ENCODE measurements around the gene SETD4. TPM values are rescaled to one million over a fixed set of nuclear protein-coding genes. Genes with fewer than 3 reads are reported as not detected.

SETD4 gene
- total and polyA plus RNA-seq, 2 of the 13 experiments (the other 11 are each of a cell fraction or from before 2014, with no cell fraction given) = 7.1 to 14.4 TPM

- TF ChIP-seq ZBTB33 (CRISPR knock-in tag; IDR thresholded peaks at IDR 0.05) (no peak), HIVEP1 (CRISPR knock-in tag; IDR thresholded peaks at IDR 0.05) (no peak), ZNF652 (CRISPR knock-in tag; IDR thresholded peaks at IDR 0.05; ENCODE audit: borderline replicate concordance, low read depth) (no peak), PTBP1 (IDR thresholded peaks at IDR 0.05; ENCODE audit: low read depth, low read length, poor library complexity, severe bottlenecking) (no peak), TFE3 (CRISPR knock-in tag; IDR thresholded peaks at IDR 0.05) (0 out of 2 replicates have a peak, but pooled peaks have one; percentile 32)
These were observed at the start of gene SETD4 (continued) for GRCh38 chr21:36060159-36060921.

- CTCF ChIA-PET (ENCODE audit: low intra/inter-chr PET ratio, low total read pairs) = no interaction called here
- 47% methylated on average over 10 of the region's 10 CpGs for WGBS (ENCODE audit: low lambda C conversion rate)
- TF ChIP-seq NCOA1 (CRISPR knock-in tag; IDR thresholded peaks at IDR 0.05) (no peak), ZNF407 (CRISPR knock-in tag; IDR thresholded peaks at IDR 0.05; ENCODE audit: not compliant biosample characterization) (no peak), ZNF660 (CRISPR knock-in tag; IDR thresholded peaks at IDR 0.05; ENCODE audit: borderline replicate concordance, low read depth) (no peak), AGO1 (IDR thresholded peaks at IDR 0.05; ENCODE audit: low read depth, low read length, poor library complexity, severe bottlenecking) (no peak)
These were observed 49.5 kb upstream of the SETD4 start for GRCh38 chr21:36109868-36110267.

More at GRCh38 chr21:36109868-36110267, 49.5 kb upstream of the SETD4 start:
- no peak overlapping the region for H3K9ac ChIP-seq (ENCODE audit: insufficient read depth, low read depth, low read length)
- no peaks in the 10 kb centered on the region for H3K79me2 ChIP-seq (ENCODE audit: insufficient read depth, low read length)
- intact Hi-C loops (cut with micrococcal nuclease; ENCODE audit: unreplicated experiment) (loop anchor here (5.0 kb wide), 1 partner anchor 48 kb away; the partner anchor contains the start of gene SETD4), in situ Hi-C loops (cut with HindIII; ENCODE audit: extremely low pct_ligation_motif_present, low pct_unique_long_range_greater_than_20kb) (no loop called here)
- BruUV-seq (replicated peaks) = no TSS peak
- ATAC-seq = no peak
- POLR2A ChIA-PET = no interaction called here
- H3K27ac ChIP-seq (ENCODE audit: extremely low read length, insufficient read depth, low read length) = no peak overlapping the region
- no peak for DNase-seq (ENCODE audit: low spot score)
- H4K20me1 ChIP-seq (ENCODE audit: insufficient read depth, low read length) = no peaks in the 10 kb centered on the region
- FAIRE-seq = no peak
- no peaks in the 10 kb centered on the region for H3K36me3 ChIP-seq (replicated peaks in 1 of 2; ENCODE audit: control insufficient read depth in 1 of 2, insufficient read depth in 2 of 2, low read length in 2 of 2)
- peaks cover 0 to 16% of the 10 kb centered on the region in 2 experiments; a peak in 3 of 5 replicates for H3K27me3 ChIP-seq (ENCODE audit: control insufficient read depth in 1 of 2, insufficient read depth in 2 of 2, low read length in 2 of 2)
- H3K4me3 ChIP-seq (replicated peaks in 1 of 3; ENCODE audit: insufficient read depth in 1 of 3, low read depth in 2 of 3, low read length in 3 of 3) = no peak overlapping the region
- no peak overlapping the region for H2AFZ ChIP-seq (ENCODE audit: low read length)
- H3K9me3 ChIP-seq (ENCODE audit: low read length) = no peaks in the 10 kb centered on the region
- H3K4me2 ChIP-seq (ENCODE audit: low read depth, low read length) = no peak overlapping the region
- H3K4me1 ChIP-seq (ENCODE audit: insufficient read depth, low read length) = peaks cover 14% of the 10 kb centered on the region

All from HepG2 (cell line).